NCI-H2227 (cell line): ENCODE results near the gene CAMTA1.

Experiments used
- DNase-seq: peaks from one replicate; lab custom pipeline; 2025; ENCODE audit not compliant: unreplicated experiment; lab: John Stamatoyannopoulos, UW

The CAMTA1 gene

DNA sequence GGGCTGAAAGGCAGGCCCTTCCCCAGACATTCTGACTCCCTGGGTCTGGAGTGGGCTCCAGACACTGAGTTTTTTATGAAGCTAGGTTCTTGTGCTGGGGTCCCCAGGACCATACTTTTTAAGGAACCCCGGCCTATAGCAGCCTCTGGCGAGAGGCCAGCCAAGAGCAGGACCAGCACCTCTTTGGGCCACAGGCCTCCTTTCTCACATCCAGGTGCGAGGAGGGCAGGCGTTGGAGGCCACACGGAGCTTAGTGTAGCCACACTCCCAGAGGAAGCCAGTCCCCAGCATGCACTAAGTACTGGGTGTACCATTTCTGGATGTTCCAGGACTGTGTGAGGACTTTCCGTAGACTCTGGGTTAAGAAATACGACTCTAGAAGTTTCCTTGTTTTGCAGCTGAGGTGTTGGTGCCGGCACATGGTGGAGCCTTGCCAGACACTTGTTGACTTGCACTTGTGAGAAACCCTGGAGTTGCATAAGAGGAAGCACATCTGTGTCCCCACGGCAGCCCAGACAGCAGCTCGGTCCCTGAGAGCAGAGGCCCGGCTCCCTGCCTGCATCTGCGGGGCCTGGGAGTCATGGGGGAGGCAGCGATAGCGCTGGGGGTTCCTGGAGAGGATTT is 863.6 kb downstream of the CAMTA1 start:
- DNase-seq = no peak

DNA sequence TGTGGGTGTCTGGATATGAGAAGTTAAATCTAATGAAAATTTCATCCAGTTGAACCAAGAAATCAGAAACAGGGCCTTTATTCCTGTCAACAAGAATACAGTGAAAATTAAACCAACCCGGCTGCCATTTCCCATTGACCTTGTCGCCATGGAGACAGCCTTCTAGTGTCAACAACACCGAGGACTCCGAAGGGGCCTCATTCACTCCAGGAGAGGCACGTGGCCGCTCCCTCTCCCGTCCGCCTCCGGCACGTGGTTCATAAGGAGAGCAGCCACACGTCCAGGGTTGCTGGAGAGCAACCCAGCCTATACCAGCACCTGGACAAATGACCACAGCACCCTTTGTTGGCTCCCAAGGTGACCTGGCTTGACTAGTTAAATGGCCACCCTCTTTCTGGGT is 865.5 kb downstream of the CAMTA1 start:
- peak; percentile 67 for DNase-seq

DNA sequence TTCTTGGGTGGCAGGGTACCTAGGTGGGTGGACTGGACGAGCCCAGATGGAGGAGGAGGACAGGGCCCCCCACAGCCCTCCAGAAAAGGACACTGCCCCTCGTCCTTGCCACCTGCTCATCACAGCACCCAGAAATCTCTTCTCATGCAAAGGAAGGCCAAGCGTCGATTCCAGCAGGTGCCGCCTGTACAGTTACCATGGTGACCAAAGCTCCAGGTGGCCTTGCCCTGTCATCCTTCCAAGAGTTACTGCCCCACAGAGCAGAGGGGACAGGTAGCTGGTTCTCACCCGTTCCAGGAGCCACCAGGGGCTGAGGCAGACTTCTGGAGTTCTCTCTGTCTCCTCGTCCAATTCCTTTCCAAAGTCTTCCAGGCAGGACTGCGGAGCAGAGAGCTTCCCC is 865.9 kb downstream of the CAMTA1 start:
- no peak for DNase-seq

DNA sequence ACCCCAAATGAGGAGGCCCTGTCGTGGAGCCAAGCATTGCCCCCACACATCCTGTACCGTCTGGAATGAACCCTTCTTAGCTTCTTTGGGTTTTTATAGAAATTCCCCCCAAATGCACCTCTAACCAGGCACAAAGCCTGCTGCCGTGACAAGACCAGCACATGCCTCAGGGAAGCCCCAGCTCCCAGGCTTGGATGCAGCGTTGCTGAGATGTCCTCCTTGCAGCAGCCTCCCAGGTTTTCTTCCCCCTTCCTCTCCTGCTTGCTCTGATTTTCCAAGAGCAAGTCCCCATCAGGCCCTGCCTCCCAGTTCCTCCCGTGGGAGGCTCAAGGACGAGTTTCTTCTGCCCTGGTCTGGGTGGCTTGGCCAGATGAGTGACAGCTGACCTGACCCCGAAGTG is 866.8 kb downstream of the CAMTA1 start:
- no peak for DNase-seq

DNA sequence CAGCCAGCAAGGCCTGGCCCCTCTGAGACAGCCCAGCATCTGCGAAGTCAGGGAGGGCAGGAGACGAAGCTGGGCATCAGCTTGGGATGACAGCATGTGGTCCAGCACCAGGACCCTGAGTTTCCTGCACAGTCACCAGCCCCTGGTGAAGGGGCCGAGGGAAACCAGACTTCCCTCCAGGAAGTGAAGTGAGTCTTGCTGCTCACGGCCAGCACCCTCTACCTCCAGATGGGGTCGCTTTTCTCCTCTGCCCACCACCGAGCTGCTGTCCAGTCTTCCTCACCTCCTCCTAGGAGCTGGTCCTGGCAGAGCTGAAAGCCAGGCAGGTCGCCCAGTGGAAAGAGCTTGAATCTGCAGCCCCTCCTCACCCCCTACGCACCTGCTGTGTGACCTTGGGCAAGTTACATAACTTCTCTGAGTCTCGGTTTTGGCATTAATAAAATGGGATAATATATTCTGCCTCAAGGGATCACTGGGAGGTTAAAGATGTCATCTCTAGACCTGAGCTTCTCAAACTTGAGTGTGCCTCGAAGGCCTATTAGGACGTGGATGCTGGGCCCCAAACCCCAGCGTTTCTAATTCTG is 867.4 kb downstream of the CAMTA1 start:
- DNase-seq = no peak

DNA sequence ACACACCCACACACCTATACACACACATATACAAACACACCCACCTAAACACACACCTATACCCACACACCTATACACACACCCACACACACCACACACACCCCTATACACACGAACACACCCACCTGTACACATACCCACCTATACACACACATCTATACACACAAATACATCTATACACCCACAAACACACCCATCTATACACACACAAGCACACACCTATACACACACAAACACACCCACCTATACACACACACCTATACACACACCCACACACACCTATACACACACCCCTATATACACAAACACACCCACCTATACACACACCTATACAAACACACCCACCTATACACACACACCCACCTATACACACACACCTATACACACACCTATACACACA is 869.5 kb downstream of the CAMTA1 start:
- no peak for DNase-seq

DNA sequence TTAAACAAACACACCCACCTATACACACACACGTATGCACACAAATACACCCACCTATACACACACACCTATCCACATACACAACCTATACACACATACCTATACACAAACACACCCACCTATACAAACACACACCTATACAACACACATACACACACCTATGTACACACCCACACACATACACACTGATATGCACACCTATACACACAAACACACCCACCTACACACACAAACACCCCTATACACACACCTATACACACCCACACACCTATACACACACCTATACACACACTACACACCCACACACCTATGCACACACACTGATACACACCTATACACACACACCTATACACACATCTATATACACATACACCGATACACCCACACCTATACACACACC is 870.1 kb downstream of the CAMTA1 start:
- DNase-seq = no peak

DNA sequence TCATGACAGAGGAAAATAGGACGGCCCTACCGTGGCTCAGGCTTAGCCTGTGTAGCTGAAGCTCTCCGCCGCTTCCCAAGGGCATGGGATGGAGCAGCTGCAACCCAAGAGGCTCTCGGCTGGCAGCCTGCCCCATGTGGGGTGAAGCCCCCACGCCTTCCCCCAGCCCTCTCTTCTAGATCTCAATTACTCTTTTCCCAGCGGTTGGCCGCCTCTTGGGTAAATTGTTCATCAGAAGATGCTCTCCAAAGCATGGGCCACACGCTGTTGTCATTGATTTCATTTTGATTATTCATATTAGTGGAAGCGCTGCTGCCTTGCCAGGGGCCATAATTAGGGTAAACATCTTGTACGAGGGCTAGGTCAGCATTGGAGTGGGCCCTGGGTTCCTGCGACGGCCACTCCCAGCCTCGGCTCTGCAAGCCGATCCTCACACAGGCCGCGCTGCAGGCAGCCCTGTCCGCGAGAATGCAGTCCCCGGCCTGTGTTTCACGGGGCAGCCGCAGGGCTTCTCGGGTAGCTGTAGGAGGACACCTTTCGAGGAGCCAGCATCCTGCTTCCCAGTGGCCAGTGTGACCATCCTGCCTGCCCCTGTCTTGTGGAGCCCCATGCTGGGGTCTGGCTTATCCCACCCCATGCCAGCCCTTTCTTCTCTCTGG is 871.4 kb downstream of the CAMTA1 start:
- peak; percentile 77 for DNase-seq

DNA sequence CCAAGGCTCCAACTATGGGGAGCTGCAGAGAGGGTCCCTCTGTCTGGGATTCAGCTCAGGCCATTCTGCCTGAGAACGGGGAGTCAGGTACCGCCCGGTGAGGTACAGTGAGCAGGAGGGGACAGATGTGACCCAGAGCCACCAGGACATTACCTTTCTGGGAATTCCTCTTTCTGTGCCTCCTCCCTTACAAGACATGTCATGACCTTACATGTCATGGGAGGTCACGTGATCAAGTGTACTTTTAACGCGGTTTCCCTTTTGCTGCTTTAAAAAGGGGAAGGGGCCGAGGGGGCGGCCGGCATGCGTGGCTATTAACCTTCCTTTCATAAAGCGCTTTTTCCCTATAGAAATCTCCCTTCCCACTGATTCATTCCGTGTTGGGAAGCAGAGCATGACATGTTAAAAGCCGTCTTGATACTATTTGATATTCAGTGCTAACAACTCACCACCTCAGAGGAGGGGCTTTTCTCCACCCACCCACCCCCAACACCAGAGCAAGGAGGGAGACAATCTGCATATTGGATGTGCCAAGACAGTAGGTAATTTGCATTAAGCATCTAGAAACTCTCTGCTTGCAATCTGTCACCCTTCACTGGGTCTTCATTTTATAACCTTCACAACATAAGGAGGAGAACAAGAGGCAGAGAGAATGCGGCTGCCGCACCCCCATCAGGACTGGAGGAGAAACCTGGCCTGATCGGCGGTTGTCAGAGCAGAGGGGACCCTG is 872.2 kb downstream of the CAMTA1 start:
- DNase-seq = no peak

DNA sequence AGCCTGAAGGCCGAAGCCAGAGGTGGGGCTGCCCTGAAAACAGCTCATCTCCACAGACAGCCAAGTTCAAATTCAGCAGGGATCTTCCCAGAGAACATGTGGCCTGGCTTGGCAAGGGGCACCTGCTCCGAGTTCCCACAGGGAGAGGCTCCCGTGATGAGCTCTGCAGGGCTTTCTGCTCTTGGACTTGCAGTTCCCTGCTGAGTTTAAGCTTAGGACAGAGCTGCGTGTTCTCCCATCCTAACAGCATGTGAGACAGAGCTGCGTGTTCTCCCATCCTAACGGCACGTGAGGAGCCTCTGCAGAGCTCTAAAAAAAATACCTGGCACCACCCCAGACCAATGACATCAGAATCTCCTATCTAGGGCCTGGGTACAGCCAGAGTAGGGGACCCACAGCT is 872.8 kb downstream of the CAMTA1 start:
- DNase-seq = no peak

DNA sequence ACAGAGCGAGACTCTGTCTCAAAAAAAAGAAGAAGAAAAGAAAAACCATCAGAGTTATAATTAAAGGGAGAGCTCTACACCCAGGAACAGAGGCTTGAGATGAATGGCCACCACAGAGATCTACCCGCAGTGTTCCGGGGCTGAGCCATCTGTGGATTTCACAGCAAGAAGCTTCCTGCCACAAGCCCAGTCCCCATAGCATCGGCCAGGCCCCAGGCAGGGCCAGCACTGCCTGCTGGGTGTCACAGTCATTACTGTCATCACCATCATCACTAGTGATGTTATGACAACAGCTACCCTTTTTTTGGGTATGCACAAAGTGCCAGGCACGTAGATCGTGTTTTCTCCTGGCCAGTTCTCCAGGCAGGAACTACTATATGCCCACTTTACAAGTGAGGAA is 874.3 kb downstream of the CAMTA1 start:
- DNase-seq = no peak

DNA sequence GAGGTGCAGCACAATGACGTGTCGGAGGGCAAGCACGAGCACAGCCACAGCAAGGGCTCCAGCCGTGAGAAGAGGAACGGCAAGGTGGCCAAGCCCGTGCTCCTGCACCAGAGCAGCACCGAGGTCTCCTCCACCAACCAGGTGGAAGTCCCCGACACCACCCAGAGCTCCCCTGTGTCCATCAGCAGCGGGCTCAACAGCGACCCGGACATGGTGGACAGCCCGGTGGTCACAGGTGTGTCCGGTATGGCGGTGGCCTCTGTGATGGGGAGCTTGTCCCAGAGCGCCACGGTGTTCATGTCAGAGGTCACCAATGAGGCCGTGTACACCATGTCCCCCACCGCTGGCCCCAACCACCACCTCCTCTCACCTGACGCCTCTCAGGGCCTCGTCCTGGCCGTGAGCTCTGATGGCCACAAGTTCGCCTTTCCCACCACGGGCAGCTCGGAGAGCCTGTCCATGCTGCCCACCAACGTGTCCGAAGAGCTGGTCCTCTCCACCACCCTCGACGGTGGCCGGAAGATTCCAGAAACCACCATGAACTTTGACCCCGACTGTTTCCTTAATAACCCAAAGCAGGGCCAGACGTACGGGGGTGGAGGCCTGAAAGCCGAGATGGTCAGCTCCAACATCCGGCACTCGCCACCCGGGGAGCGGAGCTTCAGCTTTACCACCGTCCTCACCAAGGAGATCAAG is 878.3 kb downstream of the CAMTA1 start:
- DNase-seq = no peak

DNA sequence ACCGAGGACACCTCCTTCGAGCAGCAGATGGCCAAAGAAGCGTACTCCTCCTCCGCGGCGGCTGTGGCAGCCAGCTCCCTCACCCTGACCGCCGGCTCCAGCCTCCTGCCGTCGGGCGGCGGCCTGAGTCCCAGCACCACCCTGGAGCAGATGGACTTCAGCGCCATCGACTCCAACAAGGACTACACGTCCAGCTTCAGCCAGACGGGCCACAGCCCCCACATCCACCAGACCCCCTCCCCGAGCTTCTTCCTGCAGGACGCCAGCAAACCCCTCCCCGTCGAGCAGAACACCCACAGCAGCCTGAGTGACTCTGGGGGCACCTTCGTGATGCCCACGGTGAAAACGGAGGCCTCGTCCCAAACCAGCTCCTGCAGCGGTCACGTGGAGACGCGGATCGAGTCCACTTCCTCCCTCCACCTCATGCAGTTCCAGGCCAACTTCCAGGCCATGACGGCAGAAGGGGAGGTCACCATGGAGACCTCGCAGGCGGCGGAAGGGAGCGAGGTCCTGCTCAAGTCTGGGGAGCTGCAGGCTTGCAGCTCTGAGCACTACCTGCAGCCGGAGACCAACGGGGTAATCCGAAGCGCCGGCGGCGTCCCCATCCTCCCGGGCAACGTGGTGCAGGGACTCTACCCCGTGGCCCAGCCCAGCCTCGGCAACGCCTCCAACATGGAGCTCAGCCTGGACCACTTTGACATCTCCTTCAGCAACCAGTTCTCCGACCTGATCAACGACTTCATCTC is 879.1 kb downstream of the CAMTA1 start:
- no peak for DNase-seq

DNA sequence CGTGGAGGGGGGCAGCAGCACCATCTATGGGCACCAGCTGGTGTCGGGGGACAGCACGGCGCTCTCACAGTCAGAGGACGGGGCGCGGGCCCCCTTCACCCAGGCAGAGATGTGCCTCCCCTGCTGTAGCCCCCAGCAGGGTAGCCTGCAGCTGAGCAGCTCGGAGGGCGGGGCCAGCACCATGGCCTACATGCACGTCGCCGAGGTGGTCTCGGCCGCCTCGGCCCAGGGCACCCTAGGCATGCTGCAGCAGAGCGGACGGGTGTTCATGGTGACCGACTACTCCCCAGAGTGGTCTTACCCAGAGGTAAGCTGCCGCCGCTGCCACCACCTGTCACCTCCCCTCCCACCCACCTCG is 879.6 kb downstream of the CAMTA1 start:
- no peak for DNase-seq

DNA sequence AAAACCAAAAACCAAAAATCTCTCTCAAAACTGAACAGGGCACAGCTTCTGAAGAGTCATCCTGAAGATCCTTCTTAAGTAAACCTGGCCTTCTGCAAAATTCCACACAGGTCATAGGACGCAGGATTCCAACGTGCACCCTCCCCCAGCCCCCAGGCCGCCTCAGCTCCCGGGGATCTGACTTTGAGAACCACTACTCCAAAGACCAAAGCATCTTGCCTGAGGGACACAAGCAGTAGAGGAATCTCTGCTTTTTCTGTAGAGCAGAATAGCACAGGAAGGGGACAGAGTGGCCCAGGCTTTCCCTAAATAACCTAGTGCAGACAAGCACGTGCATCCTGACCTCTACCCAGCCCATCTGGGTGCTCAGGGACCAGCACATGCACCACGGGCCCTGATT is 881.0 kb downstream of the CAMTA1 start:
- DNase-seq = no peak

DNA sequence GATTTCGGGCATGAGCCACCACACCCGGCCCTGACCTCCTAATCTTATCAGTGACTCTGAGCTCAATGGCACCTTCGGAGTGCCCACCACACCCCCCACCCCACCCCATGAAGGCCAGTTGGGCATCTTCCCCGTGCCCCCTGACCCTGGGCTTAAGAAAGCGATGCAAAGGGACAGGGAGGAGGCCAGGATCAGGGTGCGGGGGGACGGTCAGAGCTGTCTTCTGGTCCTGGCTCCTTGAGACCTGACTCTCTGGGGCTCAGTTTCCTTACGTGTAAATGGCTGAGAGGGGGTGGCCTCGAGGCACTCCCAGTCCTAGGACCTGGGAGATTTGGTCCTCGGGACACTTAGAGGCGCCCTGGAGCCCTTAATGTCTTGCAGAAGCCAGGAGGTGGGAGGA is 881.9 kb downstream of the CAMTA1 start:
- DNase-seq = no peak

DNA sequence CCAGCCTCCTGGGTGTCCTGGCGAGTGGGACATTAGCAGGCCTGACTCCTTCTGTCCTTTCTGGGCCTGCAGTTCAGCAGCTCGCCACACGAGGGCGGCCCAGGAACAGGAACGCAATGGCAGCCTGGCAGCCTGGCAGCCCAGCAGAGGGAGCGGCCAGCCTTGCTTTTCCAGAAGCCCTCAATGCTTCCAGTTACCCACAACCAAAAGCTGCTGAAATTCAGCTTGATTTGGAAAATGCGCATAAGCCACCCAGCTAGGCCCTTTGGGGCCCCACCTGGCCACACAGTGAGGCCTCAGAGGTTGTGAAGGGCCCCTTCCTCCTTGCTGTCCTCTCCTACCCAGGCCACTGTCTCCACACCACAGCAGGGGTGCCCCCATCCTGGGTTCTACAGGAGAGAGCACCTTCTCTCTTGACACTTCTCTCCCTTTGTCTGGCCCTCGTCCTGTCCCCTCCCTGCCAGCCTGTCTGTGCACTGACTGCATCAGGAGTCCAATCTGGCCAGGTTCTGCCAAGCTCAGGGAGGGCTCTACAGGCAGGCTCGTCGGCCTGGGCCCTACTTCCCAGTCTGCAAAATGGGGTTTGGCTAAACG is 882.5 kb downstream of the CAMTA1 start:
- DNase-seq = peak; percentile 95

DNA sequence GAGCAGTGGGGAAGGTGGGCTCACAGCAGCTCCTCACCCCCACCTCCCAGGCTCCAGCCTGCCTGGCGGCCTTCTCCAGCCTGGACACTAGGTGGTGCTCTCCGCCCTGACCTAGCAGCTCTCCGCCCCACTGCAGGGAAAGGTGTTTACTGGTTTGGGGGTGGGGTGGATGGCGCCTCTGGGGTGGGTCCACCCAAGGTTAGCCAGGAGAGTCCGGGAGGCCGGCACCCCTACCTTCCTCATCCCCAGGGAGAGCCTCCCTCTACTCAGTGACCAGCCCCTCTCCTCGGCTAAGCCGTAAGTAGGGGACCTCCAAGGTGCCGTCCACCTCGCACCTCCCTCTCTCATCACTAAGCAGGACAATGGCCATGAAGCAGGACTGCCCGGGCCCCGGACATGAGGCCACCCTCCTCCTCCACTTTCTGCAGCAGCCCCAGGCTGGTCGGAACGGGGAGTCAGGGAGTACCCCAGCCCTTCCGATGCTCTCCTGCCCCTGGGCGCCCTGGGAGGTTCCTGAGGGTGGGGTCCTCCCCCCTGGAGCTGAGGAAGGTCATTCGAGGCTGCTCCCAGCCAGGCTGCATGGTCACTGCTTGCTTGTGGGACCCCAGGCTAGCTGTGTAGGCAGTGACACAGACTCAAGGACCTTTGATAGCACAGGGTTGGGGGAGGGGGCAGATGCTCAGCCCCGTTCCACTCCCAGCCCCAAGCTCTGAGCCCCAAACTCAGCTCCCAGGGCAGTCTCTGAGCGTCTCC is 884.5 kb downstream of the CAMTA1 start:
- peak; percentile 94 for DNase-seq

DNA sequence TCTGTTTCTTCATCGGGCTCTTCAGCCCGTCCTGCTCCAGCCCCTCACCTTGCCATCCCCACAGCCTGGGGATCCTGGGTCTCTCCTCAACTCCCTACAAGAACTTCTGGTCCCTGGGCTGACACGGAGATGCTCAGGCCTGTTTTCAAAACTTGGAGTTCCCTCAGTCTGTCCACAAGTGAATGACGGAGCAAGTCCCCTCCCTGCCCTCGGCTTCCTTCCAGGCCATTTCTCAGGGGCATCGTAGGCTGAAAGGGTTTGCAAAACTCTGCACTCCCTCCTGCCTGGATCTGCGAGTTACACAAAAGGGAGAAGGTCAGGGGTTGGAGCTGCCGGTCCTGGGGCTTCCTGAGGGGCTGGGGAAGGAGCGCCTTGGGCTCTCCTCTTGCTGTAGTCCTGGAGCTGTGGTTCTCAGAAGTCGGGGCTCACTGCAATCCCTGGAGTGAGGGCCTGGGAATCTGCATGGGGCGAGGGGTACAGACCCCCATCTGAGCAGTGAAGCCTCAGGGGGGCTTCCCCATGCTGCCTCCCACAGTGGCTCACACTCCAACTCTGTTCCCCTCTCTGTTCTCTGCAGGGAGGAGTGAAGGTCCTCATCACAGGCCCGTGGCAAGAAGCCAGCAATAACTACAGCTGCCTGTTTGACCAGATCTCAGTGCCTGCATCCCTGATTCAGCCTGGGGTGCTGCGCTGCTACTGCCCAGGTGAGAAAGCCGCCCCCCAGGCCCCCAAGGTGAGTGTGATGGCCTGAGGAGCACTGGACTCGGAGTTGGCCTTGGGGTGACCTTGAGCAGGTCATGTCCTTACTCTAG is 885.3 kb downstream of the CAMTA1 start:
- DNase-seq = peak; percentile 22
